Upper lobe of left lung (tissue), 4 donors: ENCODE data around the gene GARNL3.

ENCODE experiments used
- CTCF ChIP-seq, 6 experiments: fragments of 450-650 bp in 4 of 6; fragments of 200-600 bp in 2 of 6; sonication (generic) in 2 of 6; IDR thresholded peaks; one replicate each; pipeline ENCODE4 v1.5.1; 2016 to 2019; ENCODE audit warnings: antibody characterized with exemption in 6 of 6
- POLR2A ChIP-seq, 4 donors: fragments of 450-650 bp; IDR thresholded peaks; one replicate each; pipeline ENCODE4 v1.5.1; 2016 to 2017; ENCODE audit warnings: antibody characterized with exemption in 4 of 4, mild to moderate bottlenecking in 2 of 4
- POLR2AphosphoS5 ChIP-seq, 2 donors: sonication (generic); formaldehyde crosslinking; IDR thresholded peaks; one replicate each; pipeline ENCODE4 v1.5.1; 2017; ENCODE audit warnings: antibody characterized with exemption in 2 of 2

DNA sequence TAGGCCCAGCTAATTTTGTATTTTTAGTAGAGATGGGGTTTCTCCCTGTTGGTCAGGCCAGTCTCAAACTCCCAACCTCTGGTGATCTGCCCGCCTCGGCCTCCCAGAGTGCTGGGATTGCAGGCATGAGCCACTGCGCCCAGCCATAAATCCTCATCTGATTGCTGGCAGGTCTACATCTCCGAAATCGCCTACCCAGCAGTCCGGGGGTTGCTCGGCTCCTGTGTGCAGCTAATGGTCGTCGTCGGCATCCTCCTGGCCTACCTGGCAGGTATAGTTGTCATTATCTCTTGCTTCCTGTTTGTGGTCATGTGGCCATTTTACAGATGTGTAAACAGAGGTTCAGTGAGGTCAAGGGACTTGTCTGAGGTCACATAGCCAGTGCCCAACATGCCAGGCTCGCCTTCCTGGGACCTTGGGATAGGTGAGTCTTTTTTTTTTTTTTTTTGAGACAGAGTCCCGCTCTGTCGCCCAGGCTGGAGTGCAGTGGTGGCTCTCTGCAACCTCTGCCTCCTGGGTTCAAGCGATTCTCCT is 135.2 kb downstream of the GARNL3 start:
- TF ChIP-seq CTCF (IDR thresholded peaks at IDR 0.05): no peak
- no peak for TF ChIP-seq POLR2AphosphoS5 (IDR thresholded peaks at IDR 0.05)
- no peak for TF ChIP-seq POLR2A (IDR thresholded peaks at IDR 0.05)
